HG03095 (cell line): ENCODE measurements around the gene TMEM141.
"Not testable (repeated sequence)": the region's sequence is repeated elsewhere in the genome, so short reads cannot be mapped to it uniquely, and the experiment has no call there.

ENCODE experiments used
- ATAC-seq: cut with Tn5 transposase; IDR thresholded peaks from one replicate; pipeline ENCODE4 v1.9.1; 2021; ENCODE audit warnings: moderate library complexity; ENCODE audit not compliant: unreplicated experiment

Gene TMEM141

GRCh38 chr9:136755302-136756133 lies 35.6 kb upstream of the TMEM141 start:
- not testable (repeated sequence) for ATAC-seq

- no peak for ATAC-seq
These were observed 35.1 kb upstream of the TMEM141 start for GRCh38 chr9:136756134-136756438.

- ATAC-seq, result no peak
These were observed 34.3 kb upstream of the TMEM141 start for GRCh38 chr9:136756836-136757235.

- no peak for ATAC-seq
These were observed 33.8 kb upstream of the TMEM141 start for GRCh38 chr9:136757328-136757727.

GRCh38 chr9:136757751-136758140 lies 33.4 kb upstream of the TMEM141 start:
- ATAC-seq, result no peak

GRCh38 chr9:136759001-136759400 lies 32.1 kb upstream of the TMEM141 start:
- no peak for ATAC-seq

- ATAC-seq, result no peak
These were observed 31.5 kb upstream of the TMEM141 start for GRCh38 chr9:136759436-136760325.

GRCh38 chr9:136760424-136760823 lies 30.7 kb upstream of the TMEM141 start:
- ATAC-seq, result no peak

- not testable (repeated sequence) for ATAC-seq
These were observed 30.2 kb upstream of the TMEM141 start for GRCh38 chr9:136760834-136761544.

GRCh38 chr9:136761545-136761981 lies 29.6 kb upstream of the TMEM141 start:
- no peak for ATAC-seq

GRCh38 chr9:136762221-136762691 lies 28.9 kb upstream of the TMEM141 start:
- ATAC-seq, result no peak

- ATAC-seq, result no peak
These were observed 28.1 kb upstream of the TMEM141 start for GRCh38 chr9:136762915-136763648.

GRCh38 chr9:136763649-136764035 lies 27.5 kb upstream of the TMEM141 start:
- ATAC-seq, result no peak

- no peak for ATAC-seq
These were observed 26.7 kb upstream of the TMEM141 start, which contains the start of gene LCN15 for GRCh38 chr9:136764301-136764891. LCN15 (minus strand) TSS chr9:136764518; CDS start chr9:136764488, 30 bp downstream.

GRCh38 chr9:136765041-136765440 lies 26.1 kb upstream of the TMEM141 start:
- ATAC-seq, result no peak

- peak; percentile 56 for ATAC-seq
These were observed 25.3 kb upstream of the TMEM141 start for GRCh38 chr9:136765745-136766409.

- ATAC-seq, result not testable (repeated sequence)
These were observed 24.6 kb upstream of the TMEM141 start for GRCh38 chr9:136766410-136767120.

GRCh38 chr9:136769710-136770191 lies 21.4 kb upstream of the TMEM141 start:
- ATAC-seq, result no peak
